HG03520 (cell line): ENCODE results near the gene ZNF839.
"Not testable (repeated sequence)": the region's sequence is repeated elsewhere in the genome, so short reads cannot be mapped to it uniquely, and the experiment has no call there.

Experiments used
- ATAC-seq: cut with Tn5 transposase; IDR thresholded peaks from one replicate; pipeline ENCODE4 v1.9.1; 2021; ENCODE audit warnings: mild to moderate bottlenecking, moderate library complexity; ENCODE audit not compliant: unreplicated experiment

The ZNF839 gene

DNA sequence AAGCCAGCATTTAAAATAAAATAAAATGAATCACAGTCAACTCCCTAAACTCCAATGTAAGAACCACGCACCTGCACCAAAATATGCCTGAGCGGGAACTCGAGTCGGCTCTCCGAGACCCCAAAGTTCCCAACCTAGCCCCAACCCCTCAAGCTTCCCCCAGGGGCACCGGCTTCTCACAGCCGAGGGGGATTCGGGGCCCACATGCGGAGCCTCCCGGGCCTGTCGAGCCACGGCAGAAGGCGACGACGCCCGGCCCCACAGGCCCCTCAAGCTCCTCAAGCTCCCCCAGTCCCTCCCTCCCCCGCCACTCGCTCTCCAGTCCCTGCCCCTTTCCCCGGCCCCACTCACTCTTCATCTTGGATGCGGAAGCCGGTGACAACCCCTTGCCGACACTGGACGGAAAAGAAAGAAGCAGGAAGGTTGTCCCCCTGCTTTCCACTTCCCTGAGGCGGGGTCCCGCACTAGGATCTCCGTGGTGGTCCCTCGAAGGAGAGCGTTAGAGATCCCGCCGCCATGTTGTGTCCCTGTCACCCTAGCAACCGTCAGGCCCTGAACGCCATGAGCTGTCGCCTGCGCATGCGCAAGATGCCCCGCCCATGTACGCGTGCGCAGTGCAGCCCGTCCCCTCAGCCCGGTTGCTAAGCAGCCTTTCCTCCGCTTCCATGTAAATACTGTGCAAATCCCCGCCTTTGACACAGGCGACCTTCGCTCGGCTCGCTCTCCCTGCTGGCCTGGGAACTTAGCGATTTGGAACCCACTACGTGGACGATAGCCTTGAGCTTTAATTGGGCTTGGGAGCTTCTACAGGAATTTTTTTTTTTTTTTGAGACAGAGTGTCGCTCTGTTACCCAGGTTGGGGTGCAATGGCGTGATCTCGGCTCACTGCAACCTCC lies 14.7 kb upstream of the ZNF839 start, which contains the start of gene MOK:
TSS of gene MOK (minus strand) at position 554 of the 896 bp plus-strand sequence. CDS start at position 358, 196 bp downstream.
- ATAC-seq = peak; percentile 85

DNA sequence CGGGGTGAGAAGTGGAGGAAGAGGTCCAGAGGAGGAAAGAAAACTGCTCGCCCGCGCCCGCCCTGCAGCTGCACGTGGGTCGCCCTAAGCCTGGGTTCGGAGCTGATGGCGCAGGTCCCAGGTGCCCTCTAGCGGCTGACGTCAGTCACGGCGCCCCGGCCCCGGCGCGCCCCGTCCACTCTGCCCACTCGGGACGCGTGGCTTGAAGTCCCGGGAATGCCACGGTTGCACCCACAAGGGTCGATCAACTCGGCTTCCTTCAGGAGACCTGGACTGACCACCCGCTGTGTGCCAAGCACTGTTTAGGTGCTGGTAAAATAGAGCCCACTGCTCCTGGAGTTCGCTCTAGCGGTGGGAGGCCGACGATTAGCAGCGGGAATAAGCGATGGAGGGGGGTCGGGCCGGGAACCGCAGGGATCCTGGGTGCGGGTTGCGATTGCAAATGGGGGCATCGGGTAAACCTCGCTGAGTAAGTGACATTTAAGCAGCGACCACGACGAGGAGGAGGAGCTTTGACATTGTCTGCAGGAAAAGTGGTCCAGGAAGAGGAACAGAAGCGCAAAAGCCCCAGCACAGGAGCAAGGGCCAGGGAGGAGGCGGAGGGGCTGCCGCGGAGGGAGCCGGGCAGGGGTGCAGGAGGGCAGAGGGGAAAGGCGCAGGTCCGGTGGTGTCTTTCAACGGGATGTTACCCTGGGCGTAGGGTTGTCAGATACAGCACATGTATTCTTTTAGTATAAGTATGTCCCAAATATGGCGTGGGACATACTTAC lies 5.1 kb upstream of the ZNF839 start:
- ATAC-seq = peak; percentile 42

DNA sequence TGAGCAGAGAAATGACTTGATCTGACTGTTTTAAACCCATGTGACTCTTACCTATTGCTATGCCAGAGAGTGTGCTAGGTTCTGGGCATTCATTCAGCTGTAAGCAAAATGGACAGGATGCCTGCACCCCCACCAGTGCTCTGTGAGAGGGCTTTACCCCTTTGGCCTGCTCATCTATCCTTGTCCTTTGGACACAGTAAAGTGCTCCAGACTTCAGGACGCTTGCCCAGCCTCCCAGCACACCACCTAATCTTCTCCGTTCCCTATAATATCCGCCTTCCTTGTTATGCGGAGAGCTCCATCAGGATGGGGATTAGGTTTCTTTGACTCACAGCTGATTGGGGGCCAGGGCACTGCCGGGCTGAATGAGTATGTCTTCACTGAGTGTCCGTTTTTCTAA lies 4.4 kb upstream of the ZNF839 start:
- no peak for ATAC-seq

DNA sequence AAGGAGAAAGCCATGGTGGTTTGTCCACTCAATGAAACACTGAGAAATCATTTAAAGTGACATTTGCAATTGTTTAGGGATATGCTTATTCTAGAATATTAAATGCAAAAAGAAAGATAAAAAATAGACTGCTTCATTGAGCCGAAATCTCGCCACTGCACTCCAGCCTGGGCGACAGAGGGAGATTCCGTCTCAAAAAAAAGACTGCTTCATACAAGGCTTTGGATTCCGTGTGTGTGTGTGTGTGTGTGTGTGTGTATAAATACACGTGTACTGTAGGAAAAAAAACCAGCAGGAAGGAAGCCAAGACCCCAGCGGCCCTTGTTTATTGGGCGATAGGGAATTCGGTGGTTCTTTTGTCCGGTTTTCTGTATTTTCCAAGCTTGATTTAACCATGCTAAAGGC lies 3.2 kb upstream of the ZNF839 start:
- ATAC-seq = no peak

DNA sequence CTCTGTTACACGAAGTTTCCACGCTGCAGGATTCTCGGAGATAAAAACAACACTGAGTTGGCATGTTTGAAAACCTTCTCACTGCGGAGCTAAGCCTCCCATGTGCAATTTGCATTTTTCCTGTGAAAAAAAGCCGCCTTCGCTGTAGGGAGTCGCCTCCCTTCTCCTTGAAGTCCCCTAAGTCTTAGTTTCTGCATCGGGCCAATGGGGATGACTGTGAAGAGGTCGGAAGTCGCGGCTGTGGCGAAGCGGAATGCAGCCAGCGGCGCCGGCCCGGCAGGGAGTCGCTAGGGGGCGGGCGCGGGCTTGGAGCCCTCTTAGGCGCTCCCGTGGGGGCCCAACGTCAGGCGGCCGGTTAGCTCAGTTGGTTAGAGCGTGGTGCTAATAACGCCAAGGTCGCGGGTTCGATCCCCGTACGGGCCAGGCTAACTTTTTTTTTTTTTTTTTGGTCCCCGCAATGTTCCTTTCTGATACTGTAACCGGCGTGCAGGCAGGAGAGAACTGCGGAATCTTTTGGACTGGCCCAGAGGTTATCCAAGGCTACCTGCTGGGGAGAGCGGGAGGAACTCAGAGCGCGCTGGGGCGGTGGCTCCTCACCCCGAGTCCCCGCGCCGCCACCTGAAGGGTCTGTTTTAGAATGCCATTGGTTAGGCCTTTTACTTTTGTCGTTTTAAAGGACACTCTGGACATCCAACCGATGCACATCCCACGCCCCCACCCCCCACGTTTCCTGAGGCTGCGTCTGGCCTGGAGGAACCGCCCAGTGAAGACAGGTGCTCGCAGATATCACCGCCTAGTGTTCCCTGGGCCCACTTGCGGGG lies 2.6 kb upstream of the ZNF839 start:
- ATAC-seq = peak; percentile 50

DNA sequence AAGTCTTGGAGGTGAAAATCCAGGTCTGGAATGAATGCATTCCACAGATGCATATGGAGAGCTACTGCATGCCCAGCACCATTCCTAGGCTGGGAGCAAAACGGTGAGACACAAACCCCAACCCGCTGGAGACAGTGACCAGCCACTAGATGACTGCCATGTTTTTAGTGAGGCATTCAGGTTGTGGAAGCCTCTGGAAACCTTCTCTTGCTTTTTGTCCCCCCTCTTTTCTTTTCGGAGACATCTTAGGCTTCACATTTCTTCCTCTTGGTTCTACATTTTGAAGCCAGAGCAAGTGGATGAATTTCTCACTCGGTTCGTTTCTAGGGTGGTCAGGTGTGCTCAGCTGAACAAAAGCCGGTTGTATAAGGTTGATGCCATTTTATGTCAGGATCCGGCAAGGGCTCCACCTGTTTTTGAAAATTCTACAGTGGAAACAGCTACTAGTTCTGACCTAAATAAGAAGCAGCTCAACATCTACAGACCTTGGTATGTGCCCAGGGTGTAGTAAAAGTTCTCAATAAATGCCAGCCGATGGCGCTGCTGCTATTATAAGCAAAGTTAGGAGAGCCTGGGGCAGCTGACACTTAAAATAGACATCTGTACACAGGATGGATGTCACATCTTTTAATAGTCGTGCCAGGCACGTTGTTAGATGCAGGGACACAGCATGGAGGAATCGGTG lies 1.8 kb upstream of the ZNF839 start:
- ATAC-seq = no peak

DNA sequence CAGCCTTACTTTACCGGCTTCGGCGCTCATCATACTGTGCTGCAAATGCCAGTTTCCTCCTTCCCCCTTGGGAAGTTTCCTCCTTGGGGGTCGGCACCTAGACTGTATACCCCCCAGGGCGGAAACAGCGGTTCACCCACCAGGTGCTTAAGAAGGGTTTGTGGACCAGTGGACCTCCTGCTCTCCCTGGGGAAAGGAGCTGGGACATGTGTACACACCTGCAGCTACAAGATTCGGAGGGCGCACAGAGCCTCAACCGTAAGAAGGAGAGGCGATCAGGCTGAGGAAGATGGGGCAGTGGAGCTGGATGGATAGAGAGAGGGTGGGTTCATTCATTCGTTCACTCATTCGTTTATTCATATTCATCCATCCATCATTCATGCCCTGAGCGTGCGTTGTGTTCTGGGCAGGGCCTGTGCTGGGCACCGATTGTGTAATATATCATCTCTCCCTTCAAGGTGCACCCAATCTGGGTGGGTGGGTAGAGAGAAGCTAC lies 717 bp upstream of the ZNF839 start:
- no peak for ATAC-seq

DNA sequence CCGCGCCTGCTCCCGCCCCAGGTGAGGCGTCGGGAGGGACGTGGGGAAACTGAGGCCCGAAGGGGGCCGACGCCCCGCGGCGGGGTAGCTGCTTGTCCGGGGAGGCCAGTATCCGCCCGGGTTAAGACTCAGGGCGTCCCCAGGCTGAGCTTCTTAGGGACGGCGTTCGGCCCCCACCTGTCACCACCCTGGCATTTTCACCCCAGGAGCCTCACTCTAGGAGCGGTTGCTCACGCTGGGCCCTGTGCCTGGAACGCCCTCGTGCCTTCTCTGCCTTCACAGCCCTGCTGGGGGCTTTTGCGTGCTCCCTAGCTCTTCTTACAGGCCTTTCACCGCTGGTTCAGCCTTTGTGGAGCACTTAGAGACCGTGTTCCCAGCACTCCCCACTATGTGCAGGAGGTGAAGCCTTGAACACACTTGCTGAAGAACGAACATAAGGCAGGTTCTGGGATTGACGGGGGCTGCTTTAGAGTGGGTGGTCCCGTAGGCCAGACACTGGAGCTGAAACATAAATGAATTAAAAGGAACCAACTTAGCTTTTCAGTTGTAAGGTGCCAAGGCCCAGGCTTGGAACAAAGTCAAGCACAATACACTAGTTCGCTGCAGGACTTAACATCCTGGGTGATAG lies 601 bp downstream of the ZNF839 start:
- peak; percentile 16 for ATAC-seq

DNA sequence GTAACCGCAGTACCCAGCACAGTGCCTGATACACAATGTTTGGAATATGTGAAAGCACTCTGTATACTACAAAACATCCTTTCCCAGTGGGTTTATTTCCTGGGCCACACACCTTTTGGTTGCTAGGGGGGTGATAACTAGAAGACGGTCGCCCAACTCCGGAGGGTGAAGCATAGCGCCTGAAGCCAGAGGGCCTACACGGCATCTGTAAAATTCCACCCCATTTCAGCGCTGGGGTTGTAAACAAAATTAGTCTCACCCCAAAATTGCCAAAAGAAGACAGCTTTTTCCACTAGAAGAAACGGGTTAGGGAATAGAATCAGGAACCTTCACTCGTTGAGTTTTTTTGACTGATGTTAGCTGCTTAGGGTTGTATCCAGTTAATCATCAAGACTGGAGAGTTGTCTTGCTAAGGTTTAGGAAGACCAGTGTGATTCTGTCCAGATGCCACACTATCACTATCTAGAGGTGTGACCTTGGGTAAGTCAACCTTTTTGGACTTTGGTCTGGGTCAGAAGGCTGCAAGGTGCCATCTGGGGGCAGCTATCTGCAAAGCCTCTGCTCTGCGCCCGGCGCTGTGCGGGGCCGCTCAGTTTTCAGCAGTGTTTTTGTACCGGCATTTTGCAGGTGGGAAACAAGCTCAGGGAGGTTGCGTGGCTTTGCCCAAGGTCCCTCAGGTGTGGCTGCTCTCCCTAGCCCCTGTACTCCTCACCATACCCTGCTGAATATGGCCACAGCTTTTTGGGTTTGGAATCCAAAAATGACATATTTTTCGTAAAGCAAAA lies 1.3 kb downstream of the ZNF839 start:
- no peak for ATAC-seq

DNA sequence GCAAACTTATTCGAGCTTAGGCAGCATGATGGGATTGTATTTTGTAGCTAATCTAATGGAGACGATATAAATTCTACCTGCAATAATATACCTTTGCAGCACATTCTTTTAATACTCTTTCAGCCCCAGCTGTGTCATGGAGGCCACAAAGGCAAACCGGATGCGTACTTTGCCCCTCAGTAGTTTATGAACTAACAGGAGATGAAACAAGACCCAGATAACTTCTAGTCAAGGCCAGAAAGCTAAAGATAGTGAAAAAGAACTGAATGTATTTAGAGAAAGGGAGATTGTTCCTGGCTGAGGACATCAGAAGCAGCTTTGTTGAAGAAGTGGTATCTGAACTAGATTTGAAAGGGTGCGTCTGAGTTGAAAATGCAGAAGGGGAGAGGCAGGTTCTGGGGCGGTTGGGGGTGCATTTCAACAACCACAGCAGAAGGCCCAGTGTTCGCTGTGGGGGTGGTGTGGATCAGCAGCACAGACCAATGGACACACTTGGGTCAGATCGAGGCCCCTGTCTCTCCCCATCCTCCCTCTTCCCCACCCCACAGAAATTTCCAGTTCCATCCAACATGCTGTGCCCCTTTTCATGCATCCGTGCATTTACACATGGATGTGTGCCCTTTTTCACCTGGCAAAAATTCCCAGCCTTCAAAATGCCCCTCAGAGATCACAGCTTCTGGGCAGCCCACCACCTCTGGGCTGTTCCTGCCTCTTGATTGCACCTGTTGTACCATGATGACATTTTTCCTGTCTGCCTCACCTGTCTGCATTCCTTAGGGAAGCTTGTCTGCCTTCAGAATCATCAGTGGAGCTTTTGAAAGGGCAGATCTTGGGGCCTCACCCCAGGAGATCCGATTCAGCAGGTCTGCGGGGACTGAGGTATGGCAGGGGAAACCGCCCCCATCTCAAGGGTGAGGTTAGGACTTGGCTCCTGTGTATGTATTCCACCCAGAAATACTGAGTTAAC lies 2.2 kb downstream of the ZNF839 start:
- no peak for ATAC-seq

DNA sequence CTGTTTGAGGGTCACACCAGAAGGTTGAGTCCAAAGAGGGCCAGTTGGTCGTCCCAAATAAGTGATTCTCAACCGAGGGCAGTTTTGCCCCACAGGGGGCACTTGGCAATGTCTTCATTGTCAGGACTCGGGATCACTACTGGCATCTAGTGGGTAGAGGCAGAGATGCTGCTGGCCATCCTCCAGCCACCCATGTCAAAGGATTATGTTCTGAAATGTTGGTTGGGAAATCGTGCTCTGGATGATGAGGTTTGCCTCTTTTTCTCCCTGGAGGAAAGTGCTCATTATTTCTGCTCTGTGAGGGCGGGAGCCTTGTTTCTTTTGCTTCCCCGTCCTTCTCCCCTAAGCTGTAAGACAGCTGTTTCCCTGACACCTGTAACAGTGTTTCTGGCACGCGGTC lies 3.6 kb downstream of the ZNF839 start:
- ATAC-seq = no peak

DNA sequence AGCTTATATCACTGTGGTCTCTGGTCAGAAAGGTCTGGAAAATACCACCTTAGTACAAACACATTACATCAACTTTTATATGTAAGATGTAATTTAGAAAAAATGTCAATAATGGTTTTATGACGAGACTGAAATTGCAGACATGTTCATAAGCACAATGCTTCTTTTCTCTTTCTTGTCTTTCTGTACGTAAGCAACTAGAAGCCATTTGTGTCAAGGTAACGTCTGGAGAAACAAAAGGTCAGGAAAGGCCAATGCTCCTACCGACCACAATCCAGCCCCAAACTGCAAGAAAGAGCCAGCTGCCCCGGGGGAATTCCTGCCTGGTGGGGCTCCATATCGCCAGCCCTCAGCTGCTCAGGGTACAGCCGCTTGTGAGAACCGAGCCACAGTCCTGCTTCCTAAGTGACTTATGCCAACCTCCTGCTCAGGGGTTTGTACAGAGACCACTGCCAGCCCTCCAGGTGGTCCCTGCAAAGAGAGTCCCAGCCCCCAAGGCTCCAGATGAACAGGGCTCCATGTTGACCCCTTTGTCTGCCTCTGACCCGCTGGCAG lies 6.3 kb downstream of the ZNF839 start:
- no peak for ATAC-seq

DNA sequence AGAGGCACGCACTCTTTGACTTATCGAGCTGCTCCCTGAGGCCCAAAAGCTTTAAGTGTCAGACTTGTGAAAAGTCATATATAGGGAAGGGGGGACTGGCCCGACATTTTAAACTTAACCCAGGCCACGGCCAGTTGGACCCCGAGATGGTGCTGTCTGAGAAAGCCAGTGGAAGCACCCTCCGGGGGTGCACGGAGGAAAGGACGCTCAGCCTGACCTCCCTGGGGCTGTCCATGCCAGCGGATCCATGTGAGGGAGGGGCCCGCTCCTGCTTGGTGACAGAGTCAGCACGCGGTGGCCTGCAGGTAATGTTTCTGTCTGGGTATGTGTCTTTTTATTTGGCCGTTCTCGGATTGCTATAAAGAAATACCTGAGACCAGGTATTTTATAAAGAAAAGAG lies 7.0 kb downstream of the ZNF839 start:
- no peak for ATAC-seq

DNA sequence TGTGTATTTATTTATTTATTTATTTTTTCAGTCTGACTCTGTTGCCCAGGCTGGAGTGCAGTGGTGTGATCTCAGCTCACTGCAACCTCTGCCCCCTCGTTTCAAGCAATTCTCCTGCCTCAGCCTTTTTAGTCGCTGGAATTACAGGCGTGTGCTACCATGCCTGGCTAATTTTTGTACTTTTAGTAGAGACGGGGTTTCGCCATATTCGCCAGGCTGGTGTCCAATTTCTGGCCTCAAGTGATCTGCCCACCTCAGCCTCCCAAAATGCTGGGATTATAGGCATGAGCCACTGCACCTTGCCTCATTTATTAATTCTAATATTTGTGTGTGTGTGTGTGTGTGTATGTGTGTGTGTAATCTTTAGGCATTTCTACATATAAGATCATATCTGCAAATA lies 9.8 kb downstream of the ZNF839 start:
- not testable (repeated sequence) for ATAC-seq

DNA sequence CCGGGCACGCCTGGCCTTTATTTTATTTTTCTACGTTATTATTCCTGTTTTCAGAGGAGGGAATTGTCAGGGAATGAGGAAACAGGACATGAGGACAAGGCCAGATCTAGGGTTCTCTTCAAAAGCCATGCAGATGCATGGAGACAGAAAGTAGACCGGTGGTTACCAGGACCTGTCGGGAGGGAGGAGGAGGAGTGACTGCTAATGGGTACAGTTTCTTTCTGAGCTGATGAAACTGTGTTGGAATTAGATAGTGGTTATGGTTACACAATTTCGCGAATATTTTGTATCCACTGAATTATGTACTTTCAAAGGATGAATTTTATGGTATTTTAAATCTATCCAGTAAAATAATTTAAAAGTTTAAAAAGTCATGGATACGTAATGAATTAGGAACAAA lies 11.3 kb downstream of the ZNF839 start:
- no peak for ATAC-seq

DNA sequence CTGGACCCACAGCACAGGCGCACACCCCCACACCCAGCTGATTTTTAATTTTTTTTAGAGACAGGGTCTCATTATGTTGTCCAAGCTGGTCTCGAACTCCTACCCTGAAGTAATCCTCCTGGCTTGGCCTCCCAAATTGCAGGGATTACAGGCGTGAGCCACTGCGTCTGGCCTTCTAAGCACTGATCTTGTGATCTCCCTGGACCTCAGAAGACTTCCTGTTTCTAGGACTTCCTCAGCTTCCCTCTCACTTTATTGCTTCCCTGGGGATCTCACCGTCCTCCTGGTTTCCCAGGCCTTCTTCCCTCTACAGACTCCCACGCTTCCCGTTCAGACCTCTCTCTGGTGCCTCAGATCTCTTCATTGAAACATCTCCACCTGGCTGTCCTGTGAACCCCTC lies 13.8 kb downstream of the ZNF839 start:
- ATAC-seq = no peak

DNA sequence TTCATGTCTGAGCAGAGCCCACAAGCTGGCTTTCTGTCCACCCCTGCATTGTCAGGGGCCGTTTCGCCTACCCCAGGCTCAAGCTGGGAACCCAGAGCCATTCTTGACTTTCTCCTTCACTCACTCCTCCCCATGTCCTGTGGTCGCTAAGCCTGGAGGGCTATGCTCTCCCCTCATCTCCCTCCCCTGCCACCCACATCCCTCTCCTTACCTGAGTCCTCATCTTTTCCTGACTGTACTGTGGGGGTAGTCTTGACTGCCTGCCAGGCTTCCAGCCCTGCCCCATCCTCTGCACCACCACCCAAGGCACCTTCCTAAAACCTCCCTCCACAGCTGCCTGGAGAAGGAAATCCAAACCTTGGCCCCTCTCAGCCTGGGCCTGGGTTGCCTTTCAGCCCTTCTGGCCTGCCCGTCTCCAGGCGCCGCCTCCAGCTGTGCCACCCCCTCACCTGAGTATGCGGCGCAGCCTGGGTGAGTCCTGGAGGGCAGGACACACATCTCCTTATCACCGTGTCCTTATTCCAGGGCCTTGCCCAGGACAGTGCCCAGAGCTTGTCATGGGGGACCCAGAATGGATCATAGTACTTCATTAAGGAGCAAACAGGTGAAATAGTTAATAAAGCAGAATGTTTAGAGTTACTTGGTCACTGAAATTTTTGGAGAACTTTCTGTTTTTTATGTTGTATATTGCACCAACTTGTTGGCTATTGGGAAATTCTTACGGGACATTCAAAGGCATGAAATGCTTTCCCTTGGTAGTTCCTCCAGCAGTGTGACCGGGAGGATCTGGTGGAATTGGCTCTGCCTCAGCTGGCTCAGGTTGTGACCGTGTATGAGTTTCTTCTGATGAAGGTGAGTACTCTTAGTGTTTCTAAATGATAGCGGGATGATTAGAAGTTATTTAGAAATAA lies 14.5 kb downstream of the ZNF839 start:
- ATAC-seq = no peak
